Measurements from ENCODE around the gene EFCAB13. TPM values are rescaled to one million over a fixed set of nuclear protein-coding genes. Genes with fewer than 3 reads are reported as not detected.

The EFCAB13 gene
- total RNA-seq, 1 experiment from 2014 or later: 7.1 TPM

GRCh38 chr17:47373002-47373401 lies 49.2 kb downstream of the EFCAB13 start:
- in situ Hi-C loops (cut with HindIII; ENCODE audit: low pct_unique_long_range_greater_than_20kb, low sequenced_read_pairs) (no loop called here), intact Hi-C loops (cut with micrococcal nuclease; ENCODE audit: unreplicated experiment) (loop anchor here (10.0 kb wide), 1 partner anchor 62 kb away; no protein-coding TSS in a partner anchor)
- CTCF ChIA-PET: no interaction called here
- no peak overlapping the region for H3K4me3 ChIP-seq (ENCODE audit: low read depth in 2 of 2, low read length in 2 of 2)
- H3K36me3 ChIP-seq (ENCODE audit: control insufficient read depth, insufficient read depth, low read length): no peaks in the 10 kb centered on the region
- no peaks in the 10 kb centered on the region for H3K27me3 ChIP-seq (ENCODE audit: control insufficient read depth, insufficient read depth, low read length)
- POLR2A ChIA-PET: no interaction called here
- H3K4me1 ChIP-seq (ENCODE audit: control insufficient read depth, insufficient read depth, low read length): no peaks in the 10 kb centered on the region
- no TSS peak for BruUV-seq (replicated peaks)
- ATAC-seq (no peak), DNase-seq (ENCODE audit: low read depth, low spot score) (no peak)
- no peak overlapping the region for H3K27ac ChIP-seq (ENCODE audit: low read length)
- H3K9me3 ChIP-seq (ENCODE audit: control insufficient read depth, insufficient read depth, low read depth, low read length): peaks cover 10% of the 10 kb centered on the region; the same call in 1 of the 2 replicates
- TF ChIP-seq SIN3A (IDR thresholded peaks at IDR 0.05; ENCODE audit: borderline replicate concordance, insufficient read depth, low read depth, low read length): no peak

- no peaks in the 10 kb centered on the region for H3K36me3 ChIP-seq (ENCODE audit: control insufficient read depth, insufficient read depth, low read length)
- intact Hi-C loops (cut with micrococcal nuclease; ENCODE audit: unreplicated experiment) (loop anchor here (10.0 kb wide), 1 partner anchor 59 kb away; no protein-coding TSS in a partner anchor), in situ Hi-C loops (cut with HindIII; ENCODE audit: low pct_unique_long_range_greater_than_20kb, low sequenced_read_pairs) (no loop called here)
- DNase-seq (ENCODE audit: low read depth, low spot score) (no peak), ATAC-seq (no peak)
- ChIA-PET POLR2A (no interaction called here), CTCF (no interaction called here)
- BruUV-seq (replicated peaks): no TSS peak
- no peak overlapping the region for H3K27ac ChIP-seq (ENCODE audit: low read length)
- H3K27me3 ChIP-seq (ENCODE audit: control insufficient read depth, insufficient read depth, low read length): no peaks in the 10 kb centered on the region
- TF ChIP-seq TCF7L2 (IDR thresholded peaks at IDR 0.05; ENCODE audit: low read depth, low read length): no peak
- TF ChIP-seq POLR2AphosphoS5 (IDR thresholded peaks at IDR 0.05; ENCODE audit: low read depth, low read length): no peak
- TF ChIP-seq REST (IDR thresholded peaks at IDR 0.05; ENCODE audit: insufficient read depth in 1 of 2, low read depth in 2 of 2, low read length in 1 of 2): no peak
- no peak for TF ChIP-seq CTCF (IDR thresholded peaks at IDR 0.05)
- no peak for TF ChIP-seq SIN3A (IDR thresholded peaks at IDR 0.05; ENCODE audit: borderline replicate concordance, insufficient read depth, low read depth, low read length)
- no peaks in the 10 kb centered on the region for H3K4me1 ChIP-seq (ENCODE audit: control insufficient read depth, insufficient read depth, low read length)
- no peak overlapping the region for H3K4me3 ChIP-seq (ENCODE audit: low read depth in 2 of 2, low read length in 2 of 2)
- peaks cover 10% of the 10 kb centered on the region; the same call in 1 of the 2 replicates for H3K9me3 ChIP-seq (ENCODE audit: control insufficient read depth, insufficient read depth, low read depth, low read length)
Observed at GRCh38 chr17:47376247-47376646, 52.5 kb downstream of the EFCAB13 start.

GRCh38 chr17:47388825-47389224 lies 65.1 kb downstream of the EFCAB13 start:
- in situ Hi-C loops (cut with HindIII; ENCODE audit: low pct_unique_long_range_greater_than_20kb, low sequenced_read_pairs): no loop called here
- H3K9me3 ChIP-seq (ENCODE audit: control insufficient read depth, insufficient read depth, low read depth, low read length): no peaks in the 10 kb centered on the region
- DNase-seq (ENCODE audit: low read depth, low spot score) (no peak), ATAC-seq (no peak)
- BruUV-seq (replicated peaks): no TSS peak
- POLR2A ChIA-PET: no interaction called here
- H3K27me3 ChIP-seq (ENCODE audit: control insufficient read depth, insufficient read depth, low read length): no peaks in the 10 kb centered on the region
- intact Hi-C loops (cut with micrococcal nuclease; ENCODE audit: unreplicated experiment): no loop called here
- TF ChIP-seq REST (IDR thresholded peaks at IDR 0.05; ENCODE audit: insufficient read depth in 1 of 2, low read depth in 2 of 2, low read length in 1 of 2) (no peak), TCF7L2 (IDR thresholded peaks at IDR 0.05; ENCODE audit: low read depth, low read length) (no peak), SIN3A (IDR thresholded peaks at IDR 0.05; ENCODE audit: borderline replicate concordance, insufficient read depth, low read depth, low read length) (no peak), CTCF (IDR thresholded peaks at IDR 0.05) (no peak)
- no peak overlapping the region for H3K27ac ChIP-seq (ENCODE audit: low read length)
- no peaks in the 10 kb centered on the region for H3K4me1 ChIP-seq (ENCODE audit: control insufficient read depth, insufficient read depth, low read length)
- H3K36me3 ChIP-seq (ENCODE audit: control insufficient read depth, insufficient read depth, low read length): no peaks in the 10 kb centered on the region
- CTCF ChIA-PET: no interaction called here
- H3K4me3 ChIP-seq (ENCODE audit: low read depth in 2 of 2, low read length in 2 of 2): no peak overlapping the region
